A204.1 (cell line): Measurements from ENCODE around the gene DVL3.

ENCODE experiments used
- FAIRE-seq: peaks from 2 replicates; lab custom pipeline; 2012; peaks lifted over from hg19 to GRCh38; lab: Jason Lieb, UNC

The DVL3 gene

DNA sequence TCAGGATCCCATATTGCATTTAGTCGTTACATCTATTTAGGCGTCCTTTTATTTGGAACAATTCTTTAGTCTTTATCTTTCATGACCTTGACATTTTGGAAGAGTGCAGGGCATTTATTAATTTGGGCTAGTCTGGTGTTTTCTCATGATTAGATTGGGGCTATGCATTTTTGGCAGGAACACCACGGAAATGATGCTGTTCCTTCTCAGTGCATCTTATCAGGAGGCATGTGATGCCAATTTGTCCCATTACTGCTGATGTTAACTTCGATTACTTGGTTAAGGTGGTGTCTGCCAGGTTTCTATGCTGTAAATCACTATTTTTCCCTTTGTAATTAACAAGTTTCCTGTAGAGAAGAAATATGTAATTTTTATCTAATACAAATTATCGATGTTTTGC lies 56.1 kb downstream of the DVL3 start:
- no peak for FAIRE-seq

DNA sequence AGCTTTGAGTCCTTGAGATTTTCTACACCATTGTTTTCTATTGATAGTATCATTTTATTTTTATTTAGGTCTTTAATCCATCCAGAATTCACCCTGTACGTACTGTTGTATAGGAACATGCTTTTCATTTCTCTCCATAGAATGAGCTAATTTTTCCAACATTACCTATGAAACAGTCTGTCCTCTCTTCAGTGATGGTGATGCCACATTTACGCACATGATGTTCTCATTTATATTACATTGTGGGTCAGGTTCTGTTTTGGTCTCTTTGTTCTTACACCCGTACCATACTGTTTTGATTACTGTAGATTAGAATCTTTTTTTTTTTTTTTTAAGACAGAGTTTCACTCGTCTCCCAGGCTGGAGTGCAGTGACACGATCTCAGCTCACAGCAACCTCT lies 56.5 kb downstream of the DVL3 start:
- FAIRE-seq, result no peak

DNA sequence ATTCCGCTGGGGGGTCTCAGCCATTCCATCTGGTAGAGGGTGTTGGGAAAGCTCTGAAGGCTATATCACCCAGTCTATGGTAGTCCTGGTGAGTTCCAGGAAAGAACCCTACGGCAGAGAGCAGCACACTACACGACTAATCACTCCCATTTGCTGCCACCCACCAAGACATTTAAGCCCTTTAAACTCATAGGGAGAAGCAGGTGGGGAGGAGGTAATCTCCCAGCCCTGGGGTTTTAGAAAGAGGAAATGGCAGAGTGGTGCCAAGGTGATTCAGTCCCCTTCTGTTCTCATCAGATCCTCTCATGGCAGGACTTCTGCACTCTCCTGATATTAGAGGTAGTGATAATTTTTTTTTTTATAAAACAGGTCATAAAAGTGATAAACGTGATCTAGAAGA lies 63.6 kb downstream of the DVL3 start:
- no peak for FAIRE-seq

DNA sequence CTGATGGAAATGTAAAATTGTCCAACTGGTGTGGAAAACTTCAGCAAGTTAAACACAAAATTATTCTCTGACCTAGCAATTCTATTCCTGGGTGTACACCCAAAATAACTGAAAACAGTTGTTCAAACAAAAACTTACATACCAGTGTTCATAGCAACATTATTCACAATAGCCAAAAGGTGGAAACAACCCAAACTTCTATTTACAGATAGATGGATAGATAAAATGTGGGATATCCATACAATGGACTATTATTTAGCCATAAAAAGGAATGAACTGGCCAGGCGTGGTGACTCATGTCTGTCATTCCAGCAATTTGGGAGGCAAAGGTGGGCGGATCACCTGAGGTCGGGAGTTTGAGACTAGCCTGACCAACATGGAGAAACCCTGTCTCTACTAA lies 67.3 kb downstream of the DVL3 start:
- FAIRE-seq, result no peak
